Panc1 (cell line): Measurements from ENCODE around the gene DNER.

ENCODE experiments used
- POLR2AphosphoS5 ChIP-seq: IDR thresholded peaks from 2 replicates; pipeline ENCODE4 v1.6.1; 2012; ENCODE audit warnings: mild to moderate bottlenecking, low read depth, low read length, moderate library complexity
- REST ChIP-seq, 2 experiments: IDR thresholded peaks; 2 replicates each; pipeline ENCODE4 v1.6.1; 2011 to 2012; ENCODE audit warnings: low read depth in 2 of 2, control low read depth in 1 of 2, low read length in 1 of 2, mild to moderate bottlenecking in 1 of 2, moderate library complexity in 1 of 2; ENCODE audit not compliant: insufficient read depth in 1 of 2
- SIN3A ChIP-seq: IDR thresholded peaks from 2 replicates; pipeline ENCODE4 v1.6.1; 2012; ENCODE audit warnings: low read depth, mild to moderate bottlenecking, low read length, moderate library complexity, borderline replicate concordance; ENCODE audit not compliant: insufficient read depth
- TCF7L2 ChIP-seq: IDR thresholded peaks from 2 replicates; pipeline ENCODE4 v1.6.1; 2011; ENCODE audit warnings: mild to moderate bottlenecking, low read depth, low read length, inconsistent platforms
- TF ChIP-seq, protein P1 (sequence below): fragments of 450-650 bp; IDR thresholded peaks from 2 replicates; pipeline ENCODE4 v1.5.1; 2017; ENCODE audit warnings: mild to moderate bottlenecking

DNA sequence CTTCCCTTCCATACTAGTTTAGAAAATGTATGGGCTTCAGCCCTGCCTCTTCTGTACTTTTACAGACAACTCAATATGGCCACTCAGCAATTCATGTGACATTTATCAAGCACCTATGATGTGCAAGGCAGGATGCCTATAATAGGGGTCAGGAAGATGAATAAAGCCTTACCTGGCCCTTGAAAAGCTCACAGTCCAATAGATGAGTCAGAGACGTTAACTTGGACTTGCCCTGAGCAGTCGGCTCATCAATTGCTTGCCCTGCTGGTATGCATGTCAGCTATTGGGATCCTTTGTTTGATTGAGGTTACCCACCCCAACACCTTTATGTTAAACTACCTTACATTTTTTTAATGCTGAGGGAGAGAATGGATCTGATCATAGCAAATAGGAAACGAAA, 116.1 kb downstream of the DNER start:
- TF ChIP-seq POLR2AphosphoS5: no peak
- TF ChIP-seq, protein P1, sequence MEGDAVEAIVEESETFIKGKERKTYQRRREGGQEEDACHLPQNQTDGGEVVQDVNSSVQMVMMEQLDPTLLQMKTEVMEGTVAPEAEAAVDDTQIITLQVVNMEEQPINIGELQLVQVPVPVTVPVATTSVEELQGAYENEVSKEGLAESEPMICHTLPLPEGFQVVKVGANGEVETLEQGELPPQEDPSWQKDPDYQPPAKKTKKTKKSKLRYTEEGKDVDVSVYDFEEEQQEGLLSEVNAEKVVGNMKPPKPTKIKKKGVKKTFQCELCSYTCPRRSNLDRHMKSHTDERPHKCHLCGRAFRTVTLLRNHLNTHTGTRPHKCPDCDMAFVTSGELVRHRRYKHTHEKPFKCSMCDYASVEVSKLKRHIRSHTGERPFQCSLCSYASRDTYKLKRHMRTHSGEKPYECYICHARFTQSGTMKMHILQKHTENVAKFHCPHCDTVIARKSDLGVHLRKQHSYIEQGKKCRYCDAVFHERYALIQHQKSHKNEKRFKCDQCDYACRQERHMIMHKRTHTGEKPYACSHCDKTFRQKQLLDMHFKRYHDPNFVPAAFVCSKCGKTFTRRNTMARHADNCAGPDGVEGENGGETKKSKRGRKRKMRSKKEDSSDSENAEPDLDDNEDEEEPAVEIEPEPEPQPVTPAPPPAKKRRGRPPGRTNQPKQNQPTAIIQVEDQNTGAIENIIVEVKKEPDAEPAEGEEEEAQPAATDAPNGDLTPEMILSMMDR: no peak
- TF ChIP-seq REST (IDR thresholded peaks at IDR 0.05; ENCODE audit: insufficient read depth in 1 of 2, low read depth in 2 of 2, low read length in 1 of 2): no peak
- TF ChIP-seq SIN3A: no peak
- no peak for TF ChIP-seq TCF7L2
